Measurements from ENCODE around the gene THAP3. TPM values are rescaled to one million over a fixed set of nuclear protein-coding genes. Genes with fewer than 3 reads are reported as not detected.

Gene THAP3
- total RNA-seq, 1 donor = 19.4 TPM

DNA sequence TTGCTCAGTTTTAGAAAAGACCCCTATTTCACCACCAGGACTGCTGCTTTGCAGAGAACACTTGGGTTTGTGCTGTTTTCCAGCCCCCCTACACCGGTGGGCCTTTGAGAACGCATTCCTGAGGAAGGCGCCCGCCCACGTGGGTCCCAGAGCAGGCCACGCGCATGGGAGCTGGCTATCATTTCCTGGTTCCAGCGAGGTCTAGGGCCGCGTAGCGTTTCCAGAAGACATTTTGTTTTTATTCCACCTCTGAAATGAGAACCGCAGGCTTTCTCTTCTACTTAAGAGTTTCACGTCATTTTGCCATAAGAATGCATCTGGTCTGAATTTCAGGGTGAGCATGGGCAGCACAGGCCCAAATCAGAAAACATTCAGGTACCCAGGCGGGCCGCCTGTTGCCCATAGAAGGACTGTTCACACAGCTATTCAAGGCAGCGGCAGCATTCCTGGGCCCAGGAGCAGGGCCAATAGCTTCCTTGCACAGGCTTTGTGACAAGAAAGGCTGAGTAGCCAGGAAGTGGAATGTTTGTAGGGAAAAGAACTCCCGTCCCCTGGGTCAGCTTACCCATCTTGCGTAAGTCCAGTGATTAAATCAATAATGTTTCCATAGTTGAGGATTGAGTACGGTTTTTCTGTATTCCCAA lies 20.6 kb upstream of the THAP3 start:
- DNase-seq (ENCODE audit: low read depth in 2 of 3, low spot score in 2 of 3) = no peak

DNA sequence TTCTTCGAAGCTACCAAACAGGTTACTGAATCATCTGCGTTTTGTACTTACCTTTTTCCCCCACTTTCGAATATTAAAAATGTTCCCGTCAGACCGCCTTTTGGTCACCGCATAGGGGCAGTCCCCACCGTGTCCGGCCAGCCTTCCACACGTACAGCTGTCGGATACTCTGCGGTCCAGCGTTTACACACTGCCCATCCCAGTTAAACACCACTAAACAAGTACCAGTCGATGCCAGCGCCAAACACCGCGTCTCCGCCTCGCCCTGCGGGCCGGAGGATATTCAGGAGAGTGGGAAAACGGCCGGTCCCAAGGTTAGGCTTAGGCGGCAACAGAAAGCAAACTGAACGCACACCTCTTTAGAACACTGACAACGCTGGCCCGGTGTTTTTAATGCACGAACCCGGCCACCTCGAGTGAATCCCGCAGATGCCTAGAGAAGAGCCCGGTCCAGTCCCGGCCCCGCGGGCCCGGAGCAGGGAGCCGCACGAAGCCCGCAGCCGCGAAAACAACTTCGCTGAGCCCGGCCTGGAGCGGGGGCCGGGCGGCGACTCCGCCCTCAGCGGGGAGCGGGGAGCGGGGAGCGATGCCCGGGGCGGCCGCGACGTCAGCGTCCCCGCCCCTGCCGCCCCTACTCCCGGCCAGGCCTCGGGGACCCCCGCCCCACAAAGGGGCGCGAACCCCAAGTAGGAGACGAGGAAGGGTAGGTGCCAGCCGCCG lies 11.9 kb upstream of the THAP3 start:
- no peak for DNase-seq (ENCODE audit: low read depth in 2 of 3, low spot score in 2 of 3)

DNA sequence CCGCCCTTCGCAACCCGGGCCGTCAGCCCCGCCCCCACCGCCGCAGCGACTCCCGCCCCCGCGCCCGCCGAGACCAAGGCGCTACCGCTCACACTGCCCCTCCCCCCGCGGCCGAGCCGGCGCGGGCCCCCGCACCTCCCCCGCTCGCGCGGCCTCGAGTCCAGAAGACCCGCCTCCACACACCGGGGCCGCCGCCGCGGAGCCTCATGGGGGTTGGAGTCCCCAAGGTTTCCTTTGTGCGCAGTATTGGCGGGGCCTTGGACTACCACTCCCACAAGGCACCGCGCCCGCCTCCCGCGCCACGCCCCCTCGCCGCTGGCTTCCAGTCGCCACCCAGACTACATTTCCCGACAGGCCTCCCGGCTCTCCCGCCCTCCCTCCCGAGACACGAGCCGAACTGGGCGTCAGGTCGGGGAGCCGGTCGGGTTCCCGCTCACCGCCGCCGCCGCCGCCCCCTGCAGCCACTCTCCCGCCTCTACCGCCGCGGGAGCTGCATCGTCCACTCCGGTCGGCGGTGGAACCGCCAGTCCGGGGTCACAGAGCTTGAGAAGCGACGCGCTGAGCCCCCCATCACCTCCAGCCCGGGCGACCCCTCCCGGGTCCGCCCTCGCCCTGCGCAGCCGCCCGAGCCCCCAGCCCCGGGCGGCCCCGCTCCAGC lies 11.2 kb upstream of the THAP3 start, which contains the start of gene PHF13:
Gene PHF13, plus strand, starts transcription at position 371 of the 658 bp plus-strand sequence. CDS start 336 bp downstream, outside the sequence.
- peak; percentile 94 to 99 (median 98) for DNase-seq (ENCODE audit: low read depth in 2 of 3, low spot score in 2 of 3)

DNA sequence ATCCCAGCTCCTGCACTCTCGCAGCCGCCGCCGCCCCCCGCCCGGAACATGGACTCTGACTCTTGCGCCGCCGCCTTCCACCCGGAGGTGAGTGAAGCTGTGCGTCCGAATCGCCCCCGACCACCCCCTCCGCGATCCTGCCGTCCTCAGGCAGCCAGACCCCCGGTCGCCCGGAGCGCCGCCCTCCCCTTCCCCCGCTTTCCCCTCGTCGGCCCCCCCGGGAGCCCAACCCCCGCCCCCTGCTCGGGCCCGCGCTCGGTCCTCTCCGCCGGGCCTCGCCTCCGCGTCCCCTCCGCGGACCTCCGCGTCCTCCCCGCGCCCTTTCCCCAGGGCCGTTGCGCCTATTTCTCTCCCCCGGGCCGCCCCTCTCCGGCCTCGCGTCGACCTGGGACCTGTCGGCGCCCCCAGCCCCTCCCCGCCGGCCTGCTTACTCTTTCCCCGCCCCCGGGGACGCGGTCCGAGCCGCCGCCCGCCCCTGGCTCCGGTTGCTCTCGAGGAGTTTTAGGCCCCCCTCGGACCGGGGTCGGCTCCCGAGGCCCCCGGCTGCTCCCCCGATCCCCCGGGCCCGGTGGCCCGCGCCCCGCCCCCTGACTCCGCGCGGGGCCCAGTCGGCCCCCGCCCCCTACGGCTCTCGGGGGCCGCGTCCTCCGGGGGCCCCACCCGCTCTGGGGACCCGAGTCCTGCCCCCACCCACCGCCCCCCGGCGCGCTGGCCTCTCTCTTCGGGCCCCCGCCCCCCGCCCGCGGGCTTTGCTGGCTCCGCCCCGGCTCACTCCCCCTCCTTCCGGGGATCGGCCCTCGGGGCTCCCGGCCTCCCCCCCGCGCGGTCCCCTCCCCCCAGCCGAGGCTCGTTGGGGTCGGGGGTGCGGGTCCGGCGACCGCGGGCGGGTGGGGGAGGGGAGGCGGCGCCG lies 10.4 kb upstream of the THAP3 start:
- no peak for DNase-seq (ENCODE audit: low read depth in 2 of 3, low spot score in 2 of 3)

DNA sequence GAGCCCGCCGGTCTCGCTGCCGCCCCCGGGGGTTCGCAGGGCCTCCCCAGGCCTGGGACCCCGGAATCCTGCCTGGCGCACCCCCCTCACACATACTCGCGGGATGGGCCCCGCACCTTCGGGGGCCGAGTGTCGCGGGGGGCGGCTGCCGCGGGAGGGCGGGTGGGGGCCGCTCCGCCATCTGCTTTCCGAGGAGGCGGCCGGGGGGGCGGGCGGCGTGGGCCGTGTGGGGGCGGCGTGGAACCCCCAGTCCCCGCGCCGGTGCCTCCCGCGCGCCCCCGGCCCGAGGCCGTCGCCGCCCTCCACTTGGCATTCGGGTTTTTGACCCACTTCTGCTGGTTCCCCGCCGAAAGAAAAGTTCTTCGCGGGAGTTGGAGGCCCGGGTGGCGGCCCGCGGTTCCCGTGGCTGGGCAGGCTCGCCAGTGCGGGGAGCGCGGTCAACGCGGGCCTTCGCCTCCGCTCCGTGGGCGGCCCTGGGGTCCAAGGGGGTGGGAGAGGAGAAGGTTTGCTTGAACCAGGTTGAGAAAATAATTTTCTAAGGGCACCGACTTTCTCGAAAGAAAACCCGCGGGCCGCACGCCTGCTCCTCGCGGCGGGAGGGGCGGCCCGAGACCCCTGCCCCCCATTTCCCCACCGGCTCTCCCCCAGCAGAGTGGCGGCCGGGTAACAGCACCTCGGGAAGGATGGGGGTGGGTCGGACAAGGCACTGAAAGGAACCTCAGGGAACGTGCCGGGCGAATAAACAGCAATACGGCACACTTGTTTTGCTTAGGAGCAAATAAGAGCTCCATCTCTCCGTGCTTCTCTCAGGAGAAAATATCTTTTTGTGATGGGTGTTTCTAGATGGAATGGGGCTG lies 9.5 kb upstream of the THAP3 start:
- no peak for DNase-seq (ENCODE audit: low read depth in 2 of 3, low spot score in 2 of 3)

DNA sequence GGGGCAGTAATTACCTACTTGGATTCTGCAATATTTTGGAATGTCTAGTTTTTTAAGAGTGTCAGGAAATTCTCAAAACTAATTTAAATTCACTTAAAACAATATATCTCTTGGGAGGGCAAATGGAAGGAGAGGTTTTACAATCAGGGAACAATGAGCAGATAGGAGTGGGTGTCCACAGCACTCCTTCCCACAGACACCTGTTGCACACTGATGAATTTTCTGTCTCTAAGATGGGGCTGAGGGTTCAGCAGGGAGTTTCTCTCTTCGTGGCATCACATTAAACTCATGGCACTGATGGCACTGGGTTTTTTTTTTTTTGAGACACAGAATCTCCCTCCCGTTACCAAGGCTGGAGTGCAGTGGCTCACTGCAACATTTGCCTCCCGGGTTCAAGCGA lies 5.6 kb upstream of the THAP3 start:
- DNase-seq (ENCODE audit: low read depth in 2 of 3, low spot score in 2 of 3) = no peak

DNA sequence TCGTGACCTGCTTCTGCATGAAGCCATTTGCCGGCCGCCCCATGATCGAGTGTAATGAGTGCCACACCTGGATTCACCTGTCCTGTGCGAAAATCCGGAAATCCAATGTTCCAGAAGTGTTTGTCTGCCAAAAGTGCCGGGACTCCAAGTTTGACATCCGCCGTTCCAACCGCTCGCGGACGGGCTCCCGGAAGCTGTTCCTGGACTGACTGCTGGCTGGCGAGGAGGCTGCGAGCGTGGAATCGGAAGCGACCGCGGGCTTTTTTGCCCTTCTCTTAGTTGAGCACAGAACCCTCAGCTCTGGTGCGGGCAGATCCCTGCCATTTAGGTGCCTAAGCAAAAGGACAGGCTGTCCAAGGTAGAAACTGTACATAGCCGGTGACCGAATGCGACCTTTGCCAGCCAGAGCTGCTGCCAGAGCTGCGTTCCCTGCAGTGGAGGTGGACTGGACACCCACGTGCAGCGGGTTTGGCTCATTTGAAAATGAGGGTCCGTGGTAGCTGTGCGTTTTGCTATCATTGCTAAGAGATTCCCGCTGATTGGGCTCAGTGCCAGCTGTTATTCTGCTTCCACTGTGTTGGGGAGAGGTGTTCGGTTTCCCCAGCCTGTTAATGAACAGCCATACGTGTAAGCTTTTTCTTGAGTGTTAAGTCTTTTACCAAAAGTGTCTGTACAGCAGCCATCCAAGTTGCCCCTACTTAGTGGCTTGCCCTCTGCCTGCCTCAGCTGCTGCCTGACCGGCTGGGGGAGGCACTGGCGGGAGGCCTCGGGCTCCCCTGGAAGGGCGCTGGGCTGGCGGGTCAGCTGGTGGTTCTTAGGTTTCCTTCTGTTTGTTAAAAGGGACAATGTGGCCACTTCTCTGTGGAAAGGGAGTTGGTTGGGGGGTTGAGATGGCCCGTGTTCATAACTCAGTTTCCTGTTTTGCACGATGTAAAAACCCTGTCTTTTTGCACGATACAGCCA lies 3.0 kb upstream of the THAP3 start:
- DNase-seq (ENCODE audit: low read depth in 2 of 3, low spot score in 2 of 3) = no peak

DNA sequence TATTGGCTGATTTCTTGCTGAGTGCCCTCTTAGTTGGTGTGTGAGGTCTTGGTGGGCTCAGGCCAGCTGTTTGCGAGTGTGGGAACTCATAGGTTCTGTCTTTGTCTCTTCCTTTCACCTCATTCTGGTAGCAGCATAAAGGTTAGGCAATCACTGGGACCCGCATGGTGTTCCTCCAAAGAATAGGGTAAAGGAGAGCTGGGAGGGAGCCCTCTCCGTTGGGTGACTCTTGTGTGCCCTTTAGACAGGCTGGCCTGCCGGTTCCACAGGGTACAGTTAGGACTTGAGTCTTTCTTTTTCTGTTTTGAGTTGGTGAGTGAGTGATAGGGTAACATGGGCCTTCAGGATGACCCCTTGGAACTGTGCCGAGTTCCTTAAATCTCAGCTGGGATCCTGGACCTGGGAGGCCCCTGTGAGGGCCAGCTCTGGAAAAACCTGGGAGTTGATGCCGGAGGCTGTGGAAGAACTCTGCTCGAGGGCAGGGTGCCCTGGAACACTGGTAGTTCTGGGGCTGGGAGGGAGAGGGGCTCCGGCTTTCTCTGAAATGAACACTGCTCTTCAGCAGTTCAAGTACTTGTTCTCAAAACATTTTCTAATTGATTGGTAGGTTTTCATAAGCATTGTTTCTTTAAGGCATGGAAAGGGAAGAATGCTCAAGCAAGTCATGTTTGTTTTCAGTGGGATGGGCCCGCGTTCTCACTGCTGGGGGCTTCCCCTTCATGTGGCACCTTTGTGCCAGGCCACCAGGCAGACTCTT lies 2.1 kb upstream of the THAP3 start:
- DNase-seq (ENCODE audit: low read depth in 2 of 3, low spot score in 2 of 3) = no peak

DNA sequence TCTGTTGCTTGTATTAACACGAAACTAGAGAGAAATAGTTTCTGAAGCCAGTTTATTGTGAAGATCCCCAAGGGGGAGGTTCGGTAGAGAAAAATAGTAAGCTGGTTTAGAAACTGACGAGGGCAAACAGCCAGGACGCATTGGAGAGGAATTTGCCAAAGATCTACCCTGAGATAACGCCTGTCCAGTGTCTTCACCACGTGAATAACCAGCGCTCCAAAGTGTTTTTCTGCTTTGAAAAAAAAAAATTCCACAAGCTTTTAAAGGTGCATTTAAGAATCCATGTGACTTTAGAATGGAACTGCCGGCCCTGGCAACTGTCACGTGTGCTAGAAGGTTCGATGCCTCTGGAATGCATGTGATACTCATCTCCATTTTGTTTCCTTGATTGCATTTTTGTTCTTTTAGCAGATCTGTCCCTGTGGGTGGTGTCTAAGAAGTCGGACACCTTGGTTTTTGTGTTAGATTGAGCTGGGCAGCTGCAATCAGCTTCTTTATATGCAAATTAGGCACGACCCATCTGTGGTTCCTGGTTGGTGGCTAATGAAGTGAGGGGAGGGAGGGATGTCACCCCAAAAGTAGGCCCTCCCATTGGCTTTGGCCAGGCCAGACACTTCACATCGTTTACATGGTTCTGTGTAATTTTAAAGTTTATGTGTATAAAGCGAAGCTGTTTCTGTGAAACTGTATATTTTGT lies 1.3 kb upstream of the THAP3 start:
- no peak for DNase-seq (ENCODE audit: low read depth in 2 of 3, low spot score in 2 of 3)

DNA sequence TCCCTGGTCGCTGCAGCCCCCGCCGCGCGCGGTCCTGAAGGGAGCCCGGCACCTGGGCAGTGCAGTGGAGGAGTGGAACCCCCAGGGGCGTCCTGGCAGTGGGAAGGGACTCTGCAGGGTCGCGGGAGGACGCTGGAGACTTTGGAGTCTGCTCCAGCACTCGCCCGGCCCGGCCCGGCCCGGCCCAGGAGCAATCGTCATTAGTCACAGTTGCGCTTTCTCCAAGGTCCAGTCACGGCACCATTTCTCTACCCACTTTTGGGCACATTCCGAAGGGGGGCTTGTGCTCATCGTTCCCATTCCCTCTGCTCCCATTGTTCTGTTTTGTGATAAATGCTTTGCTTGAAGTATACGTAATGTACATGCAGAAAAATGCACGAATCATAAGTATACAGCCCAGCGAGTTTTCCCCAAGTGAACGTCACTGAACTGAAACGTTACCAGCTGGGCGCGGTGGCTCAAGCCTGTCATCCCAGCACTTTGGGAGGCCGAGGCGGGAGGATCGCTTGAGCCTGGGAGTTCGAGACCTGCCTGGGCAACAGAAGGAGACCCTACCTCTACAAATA lies 999 bp downstream of the THAP3 start:
- peak in 1 of 3 donors; percentile 49 for DNase-seq (ENCODE audit: low read depth in 2 of 3, low spot score in 2 of 3)

DNA sequence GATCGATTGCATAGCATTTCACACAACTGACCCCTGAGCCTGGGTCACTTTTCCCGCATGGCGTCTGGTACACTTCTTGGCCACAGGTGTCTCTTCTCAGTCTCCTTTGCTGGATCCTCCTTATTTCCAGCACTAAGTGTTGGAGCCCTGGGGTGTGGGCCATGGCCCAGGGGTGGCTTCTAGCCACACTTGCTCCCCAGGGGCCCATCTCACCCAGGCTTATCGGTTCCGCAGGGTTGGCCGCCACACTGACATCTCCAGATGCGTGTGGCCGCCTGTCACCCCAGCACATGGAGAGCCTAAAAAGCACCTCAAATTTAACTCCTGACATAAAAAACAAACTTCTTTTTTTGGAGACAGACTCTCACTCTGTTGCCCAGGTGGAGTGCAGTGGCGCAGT lies 2.4 kb downstream of the THAP3 start:
- no peak for DNase-seq (ENCODE audit: low read depth in 2 of 3, low spot score in 2 of 3)

DNA sequence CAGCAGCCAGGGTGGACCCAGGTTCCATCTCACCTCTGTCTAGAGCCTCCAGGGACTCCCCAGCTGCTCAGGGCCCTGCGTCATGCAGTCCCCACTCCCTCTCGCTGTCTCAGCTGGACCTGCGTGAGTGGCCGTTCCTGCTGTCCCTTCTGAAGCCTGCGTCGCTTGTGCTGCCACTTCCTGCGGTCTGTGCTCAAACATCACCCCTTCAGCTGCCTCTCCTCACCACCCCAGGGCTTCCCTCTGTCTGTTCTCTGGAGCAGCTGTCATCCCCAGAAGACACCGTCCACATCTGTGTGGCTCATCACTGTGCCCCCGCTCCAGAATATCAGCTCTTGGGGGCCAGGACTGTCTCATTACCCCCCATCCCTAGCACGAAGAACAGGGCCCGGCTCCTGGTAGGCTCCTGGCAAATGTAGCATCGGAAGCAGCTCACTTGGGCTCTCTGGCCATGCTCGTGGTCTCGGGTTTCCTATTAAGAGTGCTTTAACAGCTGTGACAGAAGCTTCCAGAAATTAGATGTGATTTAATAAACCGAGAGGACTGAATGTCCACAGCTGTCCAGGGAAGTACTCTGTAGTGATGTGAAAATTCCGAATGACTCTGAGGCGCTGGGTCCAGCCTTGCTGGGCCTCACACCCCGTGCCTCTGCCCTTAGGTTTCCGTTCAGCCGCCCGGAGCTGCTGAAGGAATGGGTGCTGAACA lies 3.3 kb downstream of the THAP3 start:
- DNase-seq (ENCODE audit: low read depth in 2 of 3, low spot score in 2 of 3) = no peak

DNA sequence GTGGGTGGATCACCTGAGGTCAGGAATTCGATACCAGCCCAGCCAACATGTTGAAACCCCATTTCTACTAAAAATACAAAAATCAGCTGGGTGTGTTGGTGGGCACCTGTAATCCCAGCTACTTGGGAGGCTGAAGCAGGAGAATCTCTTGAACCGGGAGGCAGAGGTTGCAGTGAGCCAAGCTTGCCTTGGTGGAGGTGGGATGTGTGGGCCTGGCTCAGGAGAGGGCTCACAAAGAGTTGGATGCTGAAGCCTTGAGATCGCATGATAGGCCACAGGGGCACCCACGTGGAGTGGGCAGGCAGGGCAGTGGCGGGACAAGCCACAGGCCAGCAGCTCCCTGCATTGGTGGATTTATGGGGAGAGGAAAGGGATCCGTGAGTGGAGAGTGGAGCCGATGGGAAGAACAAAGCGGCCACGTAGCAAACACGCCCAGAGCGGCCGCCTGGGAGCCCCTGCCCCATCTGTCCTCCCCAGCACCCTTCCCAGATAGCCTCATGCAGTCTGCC lies 4.4 kb downstream of the THAP3 start:
- DNase-seq (ENCODE audit: low read depth in 2 of 3, low spot score in 2 of 3) = no peak

DNA sequence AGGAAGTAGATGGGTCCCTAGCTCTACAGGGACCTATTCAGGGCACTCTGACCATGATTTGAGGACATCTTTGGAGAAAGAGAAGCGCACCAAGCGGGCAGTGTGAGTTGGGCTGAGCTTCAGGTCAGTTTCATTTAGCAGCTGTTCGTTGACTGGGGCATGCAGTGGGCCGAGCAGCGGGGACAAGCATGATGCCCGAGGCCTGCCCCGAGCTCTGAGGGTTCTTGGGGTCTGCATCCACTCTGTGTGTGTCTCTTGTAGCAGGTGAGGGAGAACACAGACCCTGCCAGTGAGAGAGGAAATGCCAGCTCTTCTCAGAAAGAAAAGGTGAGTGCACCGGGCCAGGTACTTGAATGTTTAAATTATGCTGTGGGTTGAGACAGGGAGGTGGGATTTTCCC lies 5.4 kb downstream of the THAP3 start:
- DNase-seq (ENCODE audit: low read depth in 2 of 3, low spot score in 2 of 3) = no peak

DNA sequence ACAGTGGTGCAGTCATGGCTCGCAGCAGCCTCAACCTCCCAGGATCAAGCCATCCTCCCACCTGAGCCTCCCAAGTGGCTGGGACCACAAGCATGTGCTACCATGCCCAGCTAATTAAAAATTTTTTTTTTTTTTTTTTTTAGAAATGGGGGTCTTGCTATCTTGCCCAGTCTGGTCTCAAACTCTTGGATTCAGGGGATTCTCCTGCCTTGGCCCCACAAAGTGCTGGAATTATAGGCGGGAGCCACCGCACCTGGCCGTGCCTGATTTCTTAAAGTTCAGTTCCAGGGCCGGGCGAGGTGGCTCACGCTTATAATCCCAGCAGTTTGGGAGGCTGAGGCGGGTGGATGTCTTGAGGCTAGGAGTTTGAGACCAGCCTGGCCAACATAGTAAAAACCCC lies 6.4 kb downstream of the THAP3 start:
- no peak for DNase-seq (ENCODE audit: low read depth in 2 of 3, low spot score in 2 of 3)

Measured in hematopoietic multipotent progenitor cell (in vitro differentiated cells).